ENCODE data around the gene VILL.

GRCh38 chr3:37985637-37986320 lies 4.8 kb upstream of the VILL start:
- TF ChIP-seq POLR2A (IDR thresholded peaks at IDR 0.05) (no peak), CTCF (IDR thresholded peaks at IDR 0.05) (no peak)
